Measurements from ENCODE around the gene SLC46A2.

DNA sequence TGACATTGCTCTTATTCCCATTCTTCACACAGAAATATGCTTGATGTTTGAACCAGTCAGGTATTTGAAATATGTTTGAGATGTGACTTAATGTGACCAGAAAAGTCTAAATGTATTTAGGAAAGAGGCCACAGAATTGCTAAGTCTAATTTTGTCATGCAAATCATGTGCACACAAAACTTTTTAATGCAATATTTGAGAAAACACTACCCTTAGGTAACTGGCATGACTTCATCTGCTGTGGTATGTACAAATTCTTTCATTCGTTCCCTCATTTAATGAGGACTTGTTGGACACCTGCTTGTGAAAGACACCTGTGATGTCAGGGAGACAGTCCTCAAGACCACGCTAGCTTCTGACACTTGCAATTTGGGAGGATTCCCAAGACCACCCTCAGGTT lies 21.1 kb upstream of the SLC46A2 start:
- TF ChIP-seq, protein P1, sequence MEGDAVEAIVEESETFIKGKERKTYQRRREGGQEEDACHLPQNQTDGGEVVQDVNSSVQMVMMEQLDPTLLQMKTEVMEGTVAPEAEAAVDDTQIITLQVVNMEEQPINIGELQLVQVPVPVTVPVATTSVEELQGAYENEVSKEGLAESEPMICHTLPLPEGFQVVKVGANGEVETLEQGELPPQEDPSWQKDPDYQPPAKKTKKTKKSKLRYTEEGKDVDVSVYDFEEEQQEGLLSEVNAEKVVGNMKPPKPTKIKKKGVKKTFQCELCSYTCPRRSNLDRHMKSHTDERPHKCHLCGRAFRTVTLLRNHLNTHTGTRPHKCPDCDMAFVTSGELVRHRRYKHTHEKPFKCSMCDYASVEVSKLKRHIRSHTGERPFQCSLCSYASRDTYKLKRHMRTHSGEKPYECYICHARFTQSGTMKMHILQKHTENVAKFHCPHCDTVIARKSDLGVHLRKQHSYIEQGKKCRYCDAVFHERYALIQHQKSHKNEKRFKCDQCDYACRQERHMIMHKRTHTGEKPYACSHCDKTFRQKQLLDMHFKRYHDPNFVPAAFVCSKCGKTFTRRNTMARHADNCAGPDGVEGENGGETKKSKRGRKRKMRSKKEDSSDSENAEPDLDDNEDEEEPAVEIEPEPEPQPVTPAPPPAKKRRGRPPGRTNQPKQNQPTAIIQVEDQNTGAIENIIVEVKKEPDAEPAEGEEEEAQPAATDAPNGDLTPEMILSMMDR (IDR thresholded peaks at IDR 0.05; ENCODE audit: low read depth, low read length, missing input control), result no peak
- TF ChIP-seq, protein P2, sequence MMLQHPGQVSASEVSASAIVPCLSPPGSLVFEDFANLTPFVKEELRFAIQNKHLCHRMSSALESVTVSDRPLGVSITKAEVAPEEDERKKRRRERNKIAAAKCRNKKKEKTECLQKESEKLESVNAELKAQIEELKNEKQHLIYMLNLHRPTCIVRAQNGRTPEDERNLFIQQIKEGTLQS (IDR thresholded peaks at IDR 0.05), result no peak
- no peak for TF ChIP-seq YY1 (IDR thresholded peaks at IDR 0.05)
- no peak for TF ChIP-seq JUND (IDR thresholded peaks at IDR 0.05)
- no peak for TF ChIP-seq RAD21 (IDR thresholded peaks at IDR 0.05)
- TF ChIP-seq, protein P3, sequence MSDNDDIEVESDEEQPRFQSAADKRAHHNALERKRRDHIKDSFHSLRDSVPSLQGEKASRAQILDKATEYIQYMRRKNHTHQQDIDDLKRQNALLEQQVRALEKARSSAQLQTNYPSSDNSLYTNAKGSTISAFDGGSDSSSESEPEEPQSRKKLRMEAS (IDR thresholded peaks at IDR 0.05), result no peak
- TF ChIP-seq FOXA2 (IDR thresholded peaks at IDR 0.05), result no peak
- no peak for TF ChIP-seq EGR1 (IDR thresholded peaks at IDR 0.05; ENCODE audit: low read depth in 2 of 2)
- TF ChIP-seq NR2F2 (IDR thresholded peaks at IDR 0.05), result no peak
- no peak for TF ChIP-seq TAF1 (conservative IDR thresholded peaks at IDR 0.05)
- TF ChIP-seq, protein P4, sequence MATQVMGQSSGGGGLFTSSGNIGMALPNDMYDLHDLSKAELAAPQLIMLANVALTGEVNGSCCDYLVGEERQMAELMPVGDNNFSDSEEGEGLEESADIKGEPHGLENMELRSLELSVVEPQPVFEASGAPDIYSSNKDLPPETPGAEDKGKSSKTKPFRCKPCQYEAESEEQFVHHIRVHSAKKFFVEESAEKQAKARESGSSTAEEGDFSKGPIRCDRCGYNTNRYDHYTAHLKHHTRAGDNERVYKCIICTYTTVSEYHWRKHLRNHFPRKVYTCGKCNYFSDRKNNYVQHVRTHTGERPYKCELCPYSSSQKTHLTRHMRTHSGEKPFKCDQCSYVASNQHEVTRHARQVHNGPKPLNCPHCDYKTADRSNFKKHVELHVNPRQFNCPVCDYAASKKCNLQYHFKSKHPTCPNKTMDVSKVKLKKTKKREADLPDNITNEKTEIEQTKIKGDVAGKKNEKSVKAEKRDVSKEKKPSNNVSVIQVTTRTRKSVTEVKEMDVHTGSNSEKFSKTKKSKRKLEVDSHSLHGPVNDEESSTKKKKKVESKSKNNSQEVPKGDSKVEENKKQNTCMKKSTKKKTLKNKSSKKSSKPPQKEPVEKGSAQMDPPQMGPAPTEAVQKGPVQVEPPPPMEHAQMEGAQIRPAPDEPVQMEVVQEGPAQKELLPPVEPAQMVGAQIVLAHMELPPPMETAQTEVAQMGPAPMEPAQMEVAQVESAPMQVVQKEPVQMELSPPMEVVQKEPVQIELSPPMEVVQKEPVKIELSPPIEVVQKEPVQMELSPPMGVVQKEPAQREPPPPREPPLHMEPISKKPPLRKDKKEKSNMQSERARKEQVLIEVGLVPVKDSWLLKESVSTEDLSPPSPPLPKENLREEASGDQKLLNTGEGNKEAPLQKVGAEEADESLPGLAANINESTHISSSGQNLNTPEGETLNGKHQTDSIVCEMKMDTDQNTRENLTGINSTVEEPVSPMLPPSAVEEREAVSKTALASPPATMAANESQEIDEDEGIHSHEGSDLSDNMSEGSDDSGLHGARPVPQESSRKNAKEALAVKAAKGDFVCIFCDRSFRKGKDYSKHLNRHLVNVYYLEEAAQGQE (IDR thresholded peaks at IDR 0.05), result no peak
- no peak for TF ChIP-seq SP1 (IDR thresholded peaks at IDR 0.05)
